IPS DF 6.9 (cell line): Measurements from ENCODE around the gene SPATA6.
"Not testable (repeated sequence)": the region's sequence is repeated elsewhere in the genome, so short reads cannot be mapped to it uniquely, and the experiment has no call there.

ENCODE experiments used
- DNase-seq: peaks from one replicate; pipeline ENCODE4 v3.0.0-alpha.2; 2013; ENCODE audit warnings: low read depth, low spot score
- H3K27ac ChIP-seq: one replicate; pipeline ENCODE4 v1.5.1; 2013; ENCODE audit warnings: low read length, control low read depth
- H3K27me3 ChIP-seq: 2 replicates; pipeline ENCODE4 v1.6.1; 2013; ENCODE audit warnings: mild to moderate bottlenecking, low read length; ENCODE audit not compliant: control insufficient read depth, insufficient read depth
- H3K36me3 ChIP-seq: 2 replicates; pipeline ENCODE4 v1.6.1; 2013; ENCODE audit warnings: low read length; ENCODE audit not compliant: control insufficient read depth, insufficient read depth
- H3K4me1 ChIP-seq: 2 replicates; pipeline ENCODE4 v1.6.1; 2013; ENCODE audit warnings: low read length; ENCODE audit not compliant: control insufficient read depth, insufficient read depth
- H3K4me3 ChIP-seq: 2 replicates; pipeline ENCODE4 v1.5.1; 2013; ENCODE audit warnings: mild to moderate bottlenecking, low read length
- H3K9me3 ChIP-seq: 2 replicates; pipeline ENCODE4 v1.6.1; 2013; ENCODE audit warnings: low read length, inconsistent platforms; ENCODE audit not compliant: control insufficient read depth, insufficient read depth
- WGBS: extraction: QIAGEN DNeasy Blood & Tissue Kit; methylation state at CpG from one replicate; pipeline ENCODE4 v1.1.7; 2013; ENCODE audit warnings: mixed read lengths, missing lambda C conversion rate; ENCODE audit not compliant: insufficient read length, insufficient coverage; 5-methylcytosine and 5-hydroxymethylcytosine counted together

The SPATA6 gene

DNA sequence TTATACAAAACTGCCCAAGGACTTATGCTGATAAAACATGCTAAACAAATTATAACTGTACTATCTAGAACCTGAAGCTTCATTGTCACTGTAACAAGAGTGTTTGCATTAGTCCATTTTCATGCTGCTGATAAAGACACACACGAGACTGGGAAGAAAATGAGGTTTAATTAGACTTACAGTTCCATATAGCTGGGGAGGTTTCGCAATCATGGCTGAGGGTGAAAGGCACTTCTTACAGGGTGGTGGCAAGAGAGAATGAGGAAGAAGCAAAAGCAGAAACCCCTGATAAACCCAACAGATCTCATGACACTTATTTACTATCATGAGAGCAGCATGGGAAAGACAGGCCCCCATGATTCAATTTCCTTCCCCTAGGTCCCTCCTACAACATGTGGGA is 100.4 kb downstream of the SPATA6 start:
- Histone ChIP-seq H3K27me3 (no peaks in the 10 kb centered on the region), H3K36me3 (no peaks in the 10 kb centered on the region), H3K4me1 (no peaks in the 10 kb centered on the region), H3K9me3 (no peaks in the 10 kb centered on the region), H3K27ac (no peak overlapping the region), H3K4me3 (no peak overlapping the region)
- no peak for DNase-seq
- WGBS = no CpG with 5 or more reads among the region's 2 CpGs

- no peak overlapping the region for H3K27ac ChIP-seq
- H3K27me3 ChIP-seq = no peaks in the 10 kb centered on the region
- WGBS = no CpG with 5 or more reads among the region's 7 CpGs
- H3K9me3 ChIP-seq = no peaks in the 10 kb centered on the region
- H3K36me3 ChIP-seq = no peaks in the 10 kb centered on the region
- DNase-seq = no peak
- H3K4me1 ChIP-seq = no peaks in the 10 kb centered on the region
- no peak overlapping the region for H3K4me3 ChIP-seq
These were observed 109.1 kb downstream of the SPATA6 start for GRCh38 chr1:48362901-48363300.

GRCh38 chr1:48356901-48357300 is 115.1 kb downstream of the SPATA6 start:
- H3K4me3 ChIP-seq = no peak overlapping the region
- DNase-seq = no peak
- H3K9me3 ChIP-seq = no peaks in the 10 kb centered on the region
- no peaks in the 10 kb centered on the region for H3K36me3 ChIP-seq
- H3K27me3 ChIP-seq = no peaks in the 10 kb centered on the region
- no peak overlapping the region for H3K27ac ChIP-seq
- H3K4me1 ChIP-seq = no peaks in the 10 kb centered on the region

- Histone ChIP-seq H3K27me3 (no peaks in the 10 kb centered on the region), H3K36me3 (no peaks in the 10 kb centered on the region), H3K4me3 (no peak overlapping the region), H3K27ac (no peak overlapping the region), H3K4me1 (no peaks in the 10 kb centered on the region), H3K9me3 (no peaks in the 10 kb centered on the region)
- DNase-seq = no peak
- no CpG with 5 or more reads among the region's 4 CpGs for WGBS
These were observed 127.6 kb downstream of the SPATA6 start for GRCh38 chr1:48344373-48344772.

DNA sequence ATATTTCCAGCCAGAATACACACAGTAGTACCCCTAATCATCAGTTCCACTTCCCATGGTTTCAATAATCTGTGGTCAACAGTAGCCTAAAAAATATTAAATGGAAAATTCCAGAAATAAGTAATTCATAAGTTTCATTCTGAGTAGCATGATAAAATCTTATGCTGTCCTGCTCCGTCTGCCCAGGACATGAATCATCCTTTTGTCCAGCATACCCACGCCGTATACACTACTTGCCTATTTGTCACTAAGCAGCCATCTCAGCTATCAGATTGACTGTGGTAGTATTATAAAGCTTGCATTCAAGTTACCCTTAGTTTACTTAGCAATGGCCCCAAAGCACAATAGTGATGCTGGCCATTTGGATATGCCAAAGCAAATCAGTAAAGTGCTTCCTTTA is 130.8 kb downstream of the SPATA6 start:
- DNase-seq = no peak
- Histone ChIP-seq H3K27me3 (no peaks in the 10 kb centered on the region), H3K27ac (no peak overlapping the region), H3K4me1 (no peaks in the 10 kb centered on the region), H3K36me3 (no peaks in the 10 kb centered on the region), H3K4me3 (no peak overlapping the region), H3K9me3 (no peaks in the 10 kb centered on the region)
- no CpG with 5 or more reads among the region's 3 CpGs for WGBS

- H3K9me3 ChIP-seq = no peaks in the 10 kb centered on the region
- H3K4me1 ChIP-seq = no peaks in the 10 kb centered on the region
- no peak overlapping the region for H3K4me3 ChIP-seq
- H3K27me3 ChIP-seq = no peaks in the 10 kb centered on the region
- no peaks in the 10 kb centered on the region for H3K36me3 ChIP-seq
- WGBS = no CpG with 5 or more reads among the region's 4 CpGs
- no peak overlapping the region for H3K27ac ChIP-seq
- no peak for DNase-seq
These were observed 133.7 kb downstream of the SPATA6 start for GRCh38 chr1:48338257-48338656.

GRCh38 chr1:48333316-48333715 is 138.7 kb downstream of the SPATA6 start:
- no peaks in the 10 kb centered on the region for H3K4me1 ChIP-seq
- H3K27ac ChIP-seq = no peak overlapping the region
- H3K36me3 ChIP-seq = no peaks in the 10 kb centered on the region; the same call in 1 of the 2 replicates
- no CpG with 5 or more reads among the region's 2 CpGs for WGBS
- DNase-seq = no peak
- no peaks in the 10 kb centered on the region for H3K9me3 ChIP-seq
- no peak overlapping the region for H3K4me3 ChIP-seq
- no peaks in the 10 kb centered on the region for H3K27me3 ChIP-seq

- no peak overlapping the region for H3K4me3 ChIP-seq
- no peaks in the 10 kb centered on the region for H3K9me3 ChIP-seq
- no CpG with 5 or more reads among the region's 2 CpGs for WGBS
- H3K4me1 ChIP-seq = no peaks in the 10 kb centered on the region
- H3K27ac ChIP-seq = no peak overlapping the region
- H3K36me3 ChIP-seq = no peaks in the 10 kb centered on the region; the same call in 1 of the 2 replicates
- no peak for DNase-seq
- H3K27me3 ChIP-seq = no peaks in the 10 kb centered on the region
These were observed 139.9 kb downstream of the SPATA6 start for GRCh38 chr1:48332115-48332514.

DNA sequence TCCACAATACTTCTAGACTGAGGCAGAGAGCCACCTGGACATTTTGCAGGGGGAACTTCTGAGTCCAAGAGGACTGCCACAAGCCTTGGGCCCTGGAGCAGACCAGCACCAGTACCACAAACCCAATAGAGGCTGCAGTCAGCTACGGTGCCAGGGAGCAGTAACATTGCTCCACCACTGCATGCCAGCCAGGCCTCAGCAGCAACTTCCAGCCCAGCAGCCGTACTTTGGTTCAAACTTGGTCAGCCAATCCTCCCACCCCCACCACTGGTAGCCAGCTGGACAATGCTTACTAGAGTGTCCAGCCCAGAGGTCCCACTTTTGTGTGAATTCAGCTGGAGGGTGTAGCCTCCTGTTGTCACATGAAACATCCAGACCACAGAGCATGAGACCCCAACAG is 142.1 kb downstream of the SPATA6 start:
- H3K27me3 ChIP-seq = no peaks in the 10 kb centered on the region
- no peaks in the 10 kb centered on the region for H3K9me3 ChIP-seq
- no peak for DNase-seq
- H3K4me3 ChIP-seq = no peak overlapping the region
- no peaks in the 10 kb centered on the region; the same call in 1 of the 2 replicates for H3K36me3 ChIP-seq
- no peaks in the 10 kb centered on the region for H3K4me1 ChIP-seq
- no CpG with 5 or more reads among the region's 2 CpGs for WGBS
- no peak overlapping the region for H3K27ac ChIP-seq

- no peak overlapping the region for H3K27ac ChIP-seq
- no peaks in the 10 kb centered on the region for H3K27me3 ChIP-seq
- WGBS = no CpG with 5 or more reads among the region's 7 CpGs
- H3K36me3 ChIP-seq = no peaks in the 10 kb centered on the region; the same call in 1 of the 2 replicates
- no peak overlapping the region for H3K4me3 ChIP-seq
- no peak for DNase-seq
- H3K4me1 ChIP-seq = no peaks in the 10 kb centered on the region
- H3K9me3 ChIP-seq = no peaks in the 10 kb centered on the region
These were observed 142.5 kb downstream of the SPATA6 start for GRCh38 chr1:48329486-48329885.

DNA sequence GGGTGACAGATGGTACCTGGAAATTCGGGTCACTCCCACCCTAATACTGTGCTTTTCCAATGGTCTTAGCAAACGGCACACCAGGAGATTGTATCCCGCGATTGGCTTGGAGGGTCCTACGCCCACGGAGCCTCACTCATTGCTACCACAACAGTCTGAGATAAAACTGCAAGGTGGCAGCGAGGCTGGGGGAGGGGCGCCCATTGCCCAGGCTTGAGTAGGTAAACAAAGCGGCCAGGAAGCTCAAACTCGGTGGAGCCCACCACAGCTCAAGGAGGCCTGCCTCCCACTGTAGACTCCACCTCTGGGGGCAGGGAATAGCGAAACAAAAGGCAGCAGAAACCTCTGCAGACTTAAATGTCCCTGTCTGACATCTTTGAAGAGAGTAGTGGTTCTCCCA is 160.2 kb downstream of the SPATA6 start:
- not testable (repeated sequence) for H3K36me3 ChIP-seq, H3K27me3 ChIP-seq, H3K27ac ChIP-seq, H3K4me3 ChIP-seq, DNase-seq, H3K4me1 ChIP-seq, H3K9me3 ChIP-seq
- no CpG with 5 or more reads among the region's 11 CpGs for WGBS
